ENCODE results near the gene USH2A. TPM values are rescaled to one million over a fixed set of nuclear protein-coding genes. Genes with fewer than 3 reads are reported as not detected.

The USH2A gene
- total RNA-seq, 2 donors from 2014 or later = 0.74 TPM; not detected in 1

DNA sequence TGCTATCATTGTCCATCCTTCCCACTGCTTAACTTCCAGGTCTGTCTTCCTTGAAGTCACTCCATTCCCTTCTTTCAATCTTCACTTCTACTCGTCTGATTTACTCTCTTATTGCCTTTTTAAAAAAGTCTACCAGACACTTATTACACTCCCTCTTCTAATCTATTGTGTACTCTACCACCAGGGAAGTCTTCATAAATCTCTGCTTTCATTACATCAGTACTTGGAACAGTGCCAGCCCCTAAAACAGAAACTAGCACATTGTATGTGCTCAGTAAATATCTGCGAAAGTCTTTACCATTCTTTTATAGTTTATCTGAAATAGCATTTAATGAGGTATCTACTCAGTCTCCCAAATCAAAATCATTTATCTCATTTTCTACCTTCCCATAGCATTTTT lies 236.4 kb downstream of the USH2A start:
- TF ChIP-seq POLR2AphosphoS5 (IDR thresholded peaks at IDR 0.05) (no peak), POLR2A (IDR thresholded peaks at IDR 0.05) (no peak)
- TF ChIP-seq, protein P1, sequence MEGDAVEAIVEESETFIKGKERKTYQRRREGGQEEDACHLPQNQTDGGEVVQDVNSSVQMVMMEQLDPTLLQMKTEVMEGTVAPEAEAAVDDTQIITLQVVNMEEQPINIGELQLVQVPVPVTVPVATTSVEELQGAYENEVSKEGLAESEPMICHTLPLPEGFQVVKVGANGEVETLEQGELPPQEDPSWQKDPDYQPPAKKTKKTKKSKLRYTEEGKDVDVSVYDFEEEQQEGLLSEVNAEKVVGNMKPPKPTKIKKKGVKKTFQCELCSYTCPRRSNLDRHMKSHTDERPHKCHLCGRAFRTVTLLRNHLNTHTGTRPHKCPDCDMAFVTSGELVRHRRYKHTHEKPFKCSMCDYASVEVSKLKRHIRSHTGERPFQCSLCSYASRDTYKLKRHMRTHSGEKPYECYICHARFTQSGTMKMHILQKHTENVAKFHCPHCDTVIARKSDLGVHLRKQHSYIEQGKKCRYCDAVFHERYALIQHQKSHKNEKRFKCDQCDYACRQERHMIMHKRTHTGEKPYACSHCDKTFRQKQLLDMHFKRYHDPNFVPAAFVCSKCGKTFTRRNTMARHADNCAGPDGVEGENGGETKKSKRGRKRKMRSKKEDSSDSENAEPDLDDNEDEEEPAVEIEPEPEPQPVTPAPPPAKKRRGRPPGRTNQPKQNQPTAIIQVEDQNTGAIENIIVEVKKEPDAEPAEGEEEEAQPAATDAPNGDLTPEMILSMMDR (IDR thresholded peaks at IDR 0.05) = no peak
- no peaks in the 10 kb centered on the region for H3K27me3 ChIP-seq (replicated peaks; ENCODE audit: insufficient read depth)
- WGBS = 35% methylated on average over 2 of the region's 2 CpGs
- DNase-seq (ENCODE audit: low spot score) = no peak
- no peaks in the 10 kb centered on the region for H3K9me3 ChIP-seq
- no peak overlapping the region for H3K27ac ChIP-seq
- no peaks in the 10 kb centered on the region for H3K4me1 ChIP-seq (replicated peaks)
- intact Hi-C loops (cut with DNase I) = no loop called here
- no peaks in the 10 kb centered on the region for H3K36me3 ChIP-seq
- no peak overlapping the region for H3K4me3 ChIP-seq

DNA sequence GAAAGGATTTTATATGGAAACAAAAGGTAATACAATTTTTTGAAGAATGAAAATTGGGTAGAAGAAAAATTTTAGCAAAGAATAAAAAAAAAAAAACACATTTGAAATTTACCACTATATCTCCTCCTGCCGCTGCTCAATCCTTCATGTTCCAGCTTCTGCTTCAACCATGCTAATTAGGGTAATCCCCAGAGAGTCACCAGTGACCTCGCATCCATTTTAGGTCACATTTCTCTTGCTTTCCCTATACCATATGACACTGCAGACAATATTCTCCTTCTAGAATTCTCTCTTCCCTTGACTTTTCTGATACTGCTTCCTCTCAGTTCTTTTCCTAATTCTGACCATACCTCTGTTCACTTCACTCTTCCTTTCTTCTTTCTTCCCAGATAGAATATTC lies 237.1 kb downstream of the USH2A start:
- TF ChIP-seq, protein P1 (IDR thresholded peaks at IDR 0.05) = no peak
- TF ChIP-seq POLR2AphosphoS5 (IDR thresholded peaks at IDR 0.05) = no peak
- H3K27ac ChIP-seq = no peak overlapping the region
- WGBS = 86% methylated on average over 2 of the region's 2 CpGs
- intact Hi-C loops (cut with DNase I) = no loop called here
- no peaks in the 10 kb centered on the region for H3K4me1 ChIP-seq (replicated peaks)
- H3K9me3 ChIP-seq = no peaks in the 10 kb centered on the region
- no peaks in the 10 kb centered on the region for H3K36me3 ChIP-seq
- no peak for DNase-seq (ENCODE audit: low spot score)
- H3K4me3 ChIP-seq = no peak overlapping the region
- no peaks in the 10 kb centered on the region for H3K27me3 ChIP-seq (replicated peaks; ENCODE audit: insufficient read depth)

GRCh38 chr1:216184126-216184680 lies 239.0 kb downstream of the USH2A start:
- Histone ChIP-seq H3K9me3 (no peaks in the 10 kb centered on the region), H3K27me3 (replicated peaks; ENCODE audit: insufficient read depth) (no peaks in the 10 kb centered on the region), H3K27ac (no peak overlapping the region), H3K4me1 (replicated peaks) (no peaks in the 10 kb centered on the region), H3K36me3 (no peaks in the 10 kb centered on the region), H3K4me3 (no peak overlapping the region)
- 50% methylated on average over 2 of the region's 2 CpGs for WGBS
- intact Hi-C loops (cut with DNase I) = no loop called here
- no peak for DNase-seq (ENCODE audit: low spot score)
- TF ChIP-seq, protein P1 (IDR thresholded peaks at IDR 0.05) = no peak
- no peak for TF ChIP-seq POLR2AphosphoS5 (IDR thresholded peaks at IDR 0.05)
- no peak for TF ChIP-seq POLR2A (IDR thresholded peaks at IDR 0.05)

DNA sequence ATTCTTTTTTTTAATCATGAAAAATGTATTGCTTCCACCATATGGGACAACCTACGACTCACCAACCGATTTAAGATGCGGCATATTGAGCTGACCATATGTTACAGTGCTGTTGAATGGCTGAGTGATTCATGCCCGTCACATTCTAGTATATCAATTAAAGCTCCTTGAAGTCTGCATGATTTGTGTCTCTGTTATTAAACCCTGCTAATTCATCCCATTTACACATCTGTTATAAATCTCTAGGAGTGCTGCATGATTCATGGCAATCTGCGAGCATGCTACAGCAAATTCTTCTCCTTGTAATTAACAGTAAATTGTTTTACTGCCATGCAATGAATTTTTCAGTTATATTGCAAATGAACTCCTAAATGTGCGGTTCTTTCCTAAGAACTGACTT lies 239.8 kb downstream of the USH2A start:
- no peak for DNase-seq (ENCODE audit: low spot score)
- intact Hi-C loops (cut with DNase I) = no loop called here
- no peak for TF ChIP-seq POLR2A (IDR thresholded peaks at IDR 0.05)
- no peak for TF ChIP-seq POLR2AphosphoS5 (IDR thresholded peaks at IDR 0.05)
- TF ChIP-seq, protein P1 (IDR thresholded peaks at IDR 0.05) = no peak
- Histone ChIP-seq H3K4me1 (replicated peaks) (no peaks in the 10 kb centered on the region), H3K36me3 (no peaks in the 10 kb centered on the region), H3K4me3 (no peak overlapping the region), H3K27ac (no peak overlapping the region), H3K27me3 (replicated peaks; ENCODE audit: insufficient read depth) (no peaks in the 10 kb centered on the region), H3K9me3 (no peaks in the 10 kb centered on the region)
- 56% methylated on average over 6 of the region's 6 CpGs for WGBS

- no peaks in the 10 kb centered on the region for H3K36me3 ChIP-seq
- TF ChIP-seq POLR2AphosphoS5 (IDR thresholded peaks at IDR 0.05) (no peak), POLR2A (IDR thresholded peaks at IDR 0.05) (no peak)
- TF ChIP-seq, protein P1 (IDR thresholded peaks at IDR 0.05) = no peak
Observed at GRCh38 chr1:216183007-216183406, 240.2 kb downstream of the USH2A start.

More at GRCh38 chr1:216183007-216183406, 240.2 kb downstream of the USH2A start:
- H3K9me3 ChIP-seq = no peaks in the 10 kb centered on the region
- H3K27ac ChIP-seq = no peak overlapping the region
- no peak for DNase-seq (ENCODE audit: low spot score)
- H3K4me3 ChIP-seq = no peak overlapping the region
- intact Hi-C loops (cut with DNase I) = no loop called here
- no peaks in the 10 kb centered on the region for H3K27me3 ChIP-seq (replicated peaks; ENCODE audit: insufficient read depth)
- WGBS = 18% methylated on average over 4 of the region's 4 CpGs
- H3K4me1 ChIP-seq (replicated peaks) = no peaks in the 10 kb centered on the region

Measured in prostate gland (tissue), 2 donors.